Choroid plexus epithelial cell (primary cell): ENCODE data around the gene CHRM1.

Experiments
- DNase-seq: peaks from one replicate; pipeline ENCODE4 v3.0.0-alpha.2; 2010; ENCODE audit warnings: low read depth
- H3K4me3 ChIP-seq: 2 replicates; pipeline ENCODE4 v1.5.1; 2011; ENCODE audit warnings: low read depth, mild to moderate bottlenecking, control low read depth, low read length, moderate library complexity
- CTCF ChIP-seq: conservative IDR thresholded peaks from 2 replicates; pipeline ENCODE4 v1.5.1; 2011; ENCODE audit warnings: low read depth, mild to moderate bottlenecking, control low read depth, inconsistent platforms, low read length, moderate library complexity

Gene CHRM1

GRCh38 chr11:62925745-62926679 is 4.8 kb upstream of the CHRM1 start:
- H3K4me3 ChIP-seq = peak overlapping the region; percentile 37
- no peak for TF ChIP-seq CTCF

GRCh38 chr11:62925308-62925707 is 4.1 kb upstream of the CHRM1 start:
- no peak for TF ChIP-seq CTCF
- DNase-seq = no peak
- H3K4me3 ChIP-seq = no peak overlapping the region

More at GRCh38 chr11:62925745-62926679, 4.8 kb upstream of the CHRM1 start:
- no peak for DNase-seq

DNA sequence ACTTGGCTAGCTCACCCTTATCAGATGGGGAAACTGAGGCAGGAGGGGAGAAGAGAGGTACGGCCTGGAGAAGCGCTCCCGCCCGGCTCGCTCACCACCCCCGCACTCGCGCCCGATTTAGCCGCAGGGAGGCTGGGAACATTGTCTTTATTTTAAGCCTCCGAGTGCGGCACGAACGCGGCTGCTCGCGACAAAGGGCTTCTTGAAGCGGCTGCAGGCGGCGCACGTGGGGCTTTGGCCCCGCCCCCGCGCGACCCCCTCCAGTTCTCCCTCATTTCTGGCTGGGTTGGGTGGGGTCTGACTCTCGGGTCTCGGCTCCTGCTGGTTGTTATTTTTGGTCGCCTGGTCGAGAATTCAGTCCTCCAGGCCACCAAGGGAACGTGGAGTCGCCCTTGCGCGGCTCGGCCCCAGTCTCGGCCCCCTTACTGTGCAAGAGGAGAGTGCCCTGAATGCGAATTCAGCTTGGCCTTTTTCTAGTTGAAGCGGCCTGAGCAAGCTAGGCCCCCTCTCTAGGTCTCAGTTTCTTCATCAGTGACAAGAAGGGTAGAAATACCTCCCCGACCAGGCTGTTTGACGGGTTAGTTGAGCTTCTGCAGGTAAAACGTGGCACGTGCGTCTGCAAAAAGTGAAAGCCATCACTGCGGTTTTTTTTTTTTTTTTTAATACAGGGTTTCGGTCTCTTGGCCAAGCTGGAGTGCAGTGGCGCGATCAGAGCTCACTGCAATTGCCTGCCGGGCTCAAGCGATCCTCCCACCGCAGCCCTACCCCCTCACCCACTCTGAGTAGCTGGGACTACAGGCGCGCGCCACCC is 2.6 kb upstream of the CHRM1 start:
- DNase-seq = no peak
- no peak for TF ChIP-seq CTCF
- H3K4me3 ChIP-seq = peak overlapping the region; percentile 5

- DNase-seq = no peak
- H3K4me3 ChIP-seq = no peak overlapping the region
- TF ChIP-seq CTCF = peak; percentile 48
Observed at GRCh38 chr11:62922653-62923431, 1.7 kb upstream of the CHRM1 start.

- DNase-seq = no peak
- no peak for TF ChIP-seq CTCF
- no peak overlapping the region for H3K4me3 ChIP-seq
Observed at GRCh38 chr11:62922189-62922589, 1.0 kb upstream of the CHRM1 start.

DNA sequence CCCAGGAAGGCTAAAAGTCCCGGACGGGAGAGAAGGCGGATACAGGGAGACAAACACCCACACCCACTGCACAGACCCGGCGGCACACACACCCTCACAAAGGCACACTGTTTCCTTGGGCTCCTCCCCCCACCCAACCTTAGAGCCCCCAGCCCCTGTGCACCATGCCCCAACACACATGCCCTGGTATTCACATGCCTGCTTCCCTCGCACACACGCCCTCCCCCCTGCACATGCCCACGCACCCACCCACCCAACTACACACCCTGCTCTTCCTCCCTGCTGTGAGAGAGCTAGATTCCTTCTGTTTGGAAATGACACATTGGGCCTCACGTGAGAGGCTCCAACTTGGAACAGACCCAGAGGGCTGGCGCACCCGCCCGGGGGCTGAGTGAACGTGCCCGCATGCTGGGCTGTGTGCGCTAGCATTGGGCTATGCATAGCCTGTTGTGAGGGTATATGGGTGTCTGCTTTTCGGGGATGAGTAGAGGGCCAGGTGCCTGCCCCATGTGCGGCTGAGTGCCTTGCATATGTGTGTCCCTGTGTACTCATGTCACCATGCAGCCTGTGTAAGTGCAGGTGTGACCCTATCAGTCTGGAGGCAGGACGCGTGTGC is 518 bp upstream of the CHRM1 start:
- no peak for DNase-seq
- TF ChIP-seq CTCF = no peak

More for the DNA sequence above, 518 bp upstream of the CHRM1 start:
- H3K4me3 ChIP-seq = no peak overlapping the region
